GM12801 (cell line): ENCODE data around the gene CDK5RAP2.

ENCODE experiments used
- CTCF ChIP-seq: IDR thresholded peaks from one replicate; pipeline ENCODE4 v1.5.1; 2011; ENCODE audit warnings: control low read depth; ENCODE audit not compliant: insufficient read length; ENCODE audit errors: extremely low read depth

The CDK5RAP2 gene

GRCh38 chr9:120557205-120557604, 22.8 kb downstream of the CDK5RAP2 start:
- TF ChIP-seq CTCF, result no peak

- TF ChIP-seq CTCF, result no peak
Observed at GRCh38 chr9:120556775-120557174, 23.2 kb downstream of the CDK5RAP2 start.

GRCh38 chr9:120555839-120556238, 24.1 kb downstream of the CDK5RAP2 start:
- no peak for TF ChIP-seq CTCF

- no peak for TF ChIP-seq CTCF
Observed at GRCh38 chr9:120545701-120546550, 34.0 kb downstream of the CDK5RAP2 start.

GRCh38 chr9:120544441-120544840, 35.5 kb downstream of the CDK5RAP2 start:
- TF ChIP-seq CTCF, result no peak

GRCh38 chr9:120542701-120543490, 37.1 kb downstream of the CDK5RAP2 start:
- no peak for TF ChIP-seq CTCF

- TF ChIP-seq CTCF, result no peak
Observed at GRCh38 chr9:120541921-120542320, 38.0 kb downstream of the CDK5RAP2 start.
